GM19397 (cell line): ENCODE measurements around the gene CAND2.
"Not testable (repeated sequence)": the region's sequence is repeated elsewhere in the genome, so short reads cannot be mapped to it uniquely, and the experiment has no call there.

Experiments used
- ATAC-seq: cut with Tn5 transposase; IDR thresholded peaks from one replicate; pipeline ENCODE4 v1.9.1; 2021; ENCODE audit warnings: mild to moderate bottlenecking, moderate library complexity; ENCODE audit not compliant: unreplicated experiment

CAND2 gene

DNA sequence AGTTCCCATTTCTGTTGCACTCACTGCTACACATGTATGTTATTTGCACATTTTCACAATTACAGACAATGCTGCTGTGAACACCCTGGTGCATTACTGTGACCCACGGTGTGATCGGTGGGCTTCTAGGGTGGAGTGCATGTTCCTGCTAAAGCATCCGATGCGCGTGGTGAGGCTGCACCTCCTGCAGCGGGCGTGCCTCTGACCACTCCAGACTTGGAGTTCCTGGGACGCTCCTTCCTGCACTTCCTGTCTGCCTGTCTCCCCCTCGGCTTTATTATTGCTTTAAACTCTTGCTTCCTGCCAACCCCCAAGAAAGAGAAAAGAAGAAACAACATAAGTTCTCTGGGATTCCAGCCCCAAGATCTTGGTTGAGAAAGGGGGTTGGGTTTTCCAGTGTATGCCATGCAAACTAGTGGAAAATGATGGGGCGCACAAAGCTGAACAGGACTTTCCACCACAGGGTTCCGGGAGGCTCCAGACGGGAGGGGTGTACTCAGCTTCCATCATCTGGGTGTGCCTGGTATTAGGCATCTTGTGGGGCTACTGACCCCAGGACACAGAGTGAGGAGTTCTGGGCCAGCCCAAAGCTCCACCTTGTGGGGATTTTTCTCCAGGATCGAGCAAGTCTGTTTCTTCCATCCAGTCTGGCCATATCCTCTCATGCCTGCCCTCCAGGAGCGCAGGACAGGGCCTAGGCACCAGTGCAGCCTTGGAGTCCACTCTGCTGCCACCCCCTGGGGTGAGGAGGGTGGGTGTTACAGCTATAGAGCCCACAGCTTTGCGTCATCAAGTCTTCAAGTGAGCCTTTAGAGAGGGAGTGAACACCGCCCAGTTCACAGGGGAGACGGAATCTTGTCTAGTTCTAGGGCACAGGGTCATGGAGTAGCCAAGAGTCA, 33.7 kb downstream of the CAND2 start:
- ATAC-seq: no peak

DNA sequence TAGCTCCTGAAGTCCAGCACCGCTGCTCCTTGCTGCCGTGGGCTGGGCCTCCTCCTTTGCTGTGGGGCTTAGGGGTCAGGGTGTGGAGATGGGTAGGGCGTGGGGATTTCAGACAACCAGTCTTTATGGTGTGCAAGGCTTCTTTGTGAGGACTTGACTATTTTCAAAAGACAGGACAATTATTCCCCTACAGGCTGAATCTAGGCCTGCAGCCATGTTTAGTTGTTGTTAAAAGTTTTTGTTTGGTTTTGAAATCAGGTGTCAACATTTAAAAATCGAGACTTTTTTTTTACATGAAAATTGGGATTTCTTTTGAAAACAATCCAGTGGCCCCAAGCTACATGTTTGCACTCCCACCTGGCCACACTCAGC, 34.3 kb downstream of the CAND2 start:
- no peak for ATAC-seq

DNA sequence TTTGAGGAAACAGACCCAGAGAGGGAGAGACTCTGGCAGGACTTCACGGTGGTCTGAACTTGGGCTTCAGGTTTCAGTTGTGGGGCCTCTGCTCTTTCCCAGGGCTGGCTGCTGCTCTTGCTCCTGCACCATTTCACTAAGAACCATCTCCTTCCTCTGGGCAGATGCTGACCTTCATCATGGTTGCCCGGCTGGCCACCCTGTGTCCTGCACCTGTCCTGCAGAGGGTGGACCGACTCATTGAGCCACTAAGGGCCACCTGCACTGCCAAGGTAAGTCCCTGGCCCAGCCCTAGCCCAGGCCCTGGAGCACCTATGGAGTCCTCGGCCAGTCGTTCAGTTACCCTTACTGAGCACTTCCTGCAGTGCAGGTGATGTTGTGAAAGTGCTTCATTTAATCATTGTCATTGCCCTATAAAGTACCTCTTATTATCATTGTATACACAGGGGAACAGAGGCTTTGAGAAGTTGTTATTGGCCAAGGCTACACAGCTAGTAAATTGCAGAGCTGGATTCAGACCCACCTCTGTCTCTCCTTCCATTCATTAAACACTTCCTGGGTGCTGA, 34.9 kb downstream of the CAND2 start:
- ATAC-seq: no peak

DNA sequence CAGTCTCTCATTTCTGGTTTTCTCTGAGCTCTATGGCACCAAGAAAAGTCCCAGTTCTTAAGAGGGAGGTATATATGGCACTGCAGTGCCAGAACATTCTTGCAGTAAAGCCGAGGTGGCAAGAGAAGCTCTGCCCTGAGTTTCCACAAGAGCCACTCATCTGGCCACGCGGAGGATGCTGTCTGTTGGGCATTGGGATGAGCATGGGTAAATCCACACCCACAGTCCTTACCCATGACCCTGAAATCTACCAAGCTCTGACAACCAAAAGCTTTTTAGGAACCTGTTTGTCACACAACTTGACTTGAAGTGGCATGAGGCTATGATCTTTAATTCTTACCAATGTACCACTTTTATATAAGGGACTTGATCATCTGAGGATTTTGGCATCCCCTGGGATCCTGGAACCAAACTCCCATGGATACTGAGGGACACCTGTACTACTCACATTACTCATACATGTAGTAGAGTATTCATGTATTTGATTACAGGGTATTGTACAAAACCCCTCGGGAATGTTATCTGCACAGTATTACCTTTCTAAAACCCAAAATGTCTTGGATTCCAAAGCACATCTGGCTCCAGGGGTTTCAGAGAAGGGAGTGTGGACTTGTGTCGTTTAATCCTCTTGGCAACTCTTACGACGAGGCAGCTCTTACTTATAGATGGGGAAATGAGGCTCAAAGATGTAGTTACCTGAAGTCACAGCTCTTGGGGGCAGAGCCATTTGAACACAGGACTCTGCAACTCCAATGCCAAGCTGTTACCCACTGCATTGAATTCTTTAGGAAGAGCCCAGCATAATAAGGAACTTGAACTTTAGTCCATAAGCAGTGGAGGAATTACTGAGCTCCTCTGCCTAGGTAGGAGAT, 36.1 kb downstream of the CAND2 start:
- no peak for ATAC-seq

DNA sequence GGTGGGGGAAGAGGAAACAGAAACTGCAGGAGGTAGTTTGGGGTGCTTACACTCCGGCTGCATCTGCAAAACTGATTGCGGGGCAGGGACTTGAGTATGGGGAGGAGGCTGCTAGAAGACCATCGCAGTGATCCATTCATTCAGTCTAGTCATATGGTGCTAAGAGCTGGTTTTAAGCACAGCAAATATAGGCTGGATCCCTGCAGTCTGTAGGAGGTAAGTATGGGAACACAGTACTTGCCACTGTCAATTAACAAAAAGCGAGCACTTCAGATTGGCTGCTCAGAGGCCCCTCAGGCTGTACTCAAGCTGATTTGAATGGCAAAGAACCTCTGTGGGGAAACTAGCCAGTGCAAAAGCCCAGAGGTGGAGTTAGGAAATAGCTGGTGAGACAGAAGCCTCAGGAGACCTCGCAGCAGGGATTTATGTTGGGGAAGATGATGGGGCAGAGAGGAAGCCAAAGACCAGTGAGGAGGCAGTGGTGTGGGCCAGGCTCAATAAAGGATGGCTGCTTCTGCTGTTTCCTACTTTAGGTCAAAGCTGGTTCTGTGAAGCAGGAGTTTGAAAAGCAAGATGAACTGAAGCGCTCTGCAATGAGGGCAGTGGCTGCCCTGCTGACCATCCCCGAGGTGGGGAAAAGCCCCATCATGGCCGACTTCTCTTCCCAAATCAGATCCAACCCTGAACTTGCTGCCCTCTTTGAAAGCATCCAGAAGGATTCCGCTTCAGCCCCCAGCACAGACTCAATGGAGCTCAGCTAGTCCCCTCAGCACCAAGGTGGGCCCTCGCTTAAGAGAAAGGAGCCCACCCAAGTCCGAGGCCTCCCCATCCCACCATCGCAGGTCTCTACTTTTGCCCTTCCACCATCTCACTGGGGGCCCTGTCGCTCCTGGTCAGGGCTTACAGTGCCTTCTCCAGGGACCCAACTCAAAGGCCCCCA, 37.0 kb downstream of the CAND2 start:
- ATAC-seq: no peak

DNA sequence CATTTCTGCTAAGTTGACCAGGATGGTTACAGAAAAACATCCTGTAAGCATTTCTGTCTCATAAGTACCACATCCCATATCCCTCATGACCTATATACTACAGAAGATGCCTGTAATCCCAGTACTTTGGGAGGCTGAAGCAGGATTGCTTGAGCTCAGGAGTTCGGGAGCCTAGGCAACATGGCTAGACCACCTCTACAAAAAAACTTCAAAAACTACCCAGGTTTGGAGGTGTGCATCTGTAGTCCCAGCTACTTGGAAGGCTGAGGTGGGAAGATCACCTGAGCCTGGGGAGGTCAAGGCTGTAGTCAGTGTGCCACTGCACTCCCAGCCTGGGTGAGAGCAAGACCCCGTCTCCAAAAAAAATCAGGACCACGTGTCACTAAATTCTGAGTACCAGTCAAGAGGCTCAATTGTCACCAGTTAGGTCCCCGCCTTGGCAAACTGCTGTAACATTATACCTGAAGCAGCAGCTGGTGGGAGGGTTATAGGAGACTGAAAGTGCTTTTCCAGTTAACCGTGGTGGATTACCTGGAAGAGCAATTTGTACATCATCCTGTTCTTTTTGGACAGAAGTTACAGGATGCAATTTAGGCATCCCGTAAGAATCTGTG, 38.7 kb downstream of the CAND2 start:
- no peak for ATAC-seq

DNA sequence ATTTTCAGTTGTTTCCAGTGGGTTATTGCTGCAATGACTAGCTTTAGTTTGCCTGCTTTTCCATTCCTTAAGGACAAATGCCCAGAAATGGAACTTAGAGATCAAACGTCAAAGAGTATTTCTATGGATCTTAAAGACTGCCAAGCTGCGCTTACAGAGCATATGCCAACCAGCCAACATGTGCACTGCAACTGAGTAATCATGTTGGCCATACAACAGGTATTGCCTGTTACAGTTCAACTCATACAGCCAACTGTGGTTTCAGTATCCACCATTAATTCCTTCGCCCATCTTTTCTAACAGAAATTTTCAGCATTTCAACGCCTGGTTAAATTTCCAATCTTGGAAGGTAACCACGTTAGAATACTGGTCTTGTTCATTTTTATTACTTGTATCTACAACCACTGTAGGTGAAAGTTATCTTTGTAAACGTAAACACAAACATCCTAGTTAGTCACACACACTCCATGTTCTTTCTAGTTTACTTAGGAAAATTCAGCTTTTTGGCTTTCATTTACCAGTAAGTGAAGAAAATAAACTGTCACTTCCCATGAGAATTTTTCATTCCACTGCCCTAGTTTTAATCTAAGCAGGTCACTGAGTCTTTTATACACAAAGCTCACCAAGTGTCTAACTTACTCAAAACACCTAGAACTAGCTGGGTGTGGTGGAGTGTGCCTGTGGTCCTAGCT, 41.0 kb downstream of the CAND2 start:
- ATAC-seq: no peak

DNA sequence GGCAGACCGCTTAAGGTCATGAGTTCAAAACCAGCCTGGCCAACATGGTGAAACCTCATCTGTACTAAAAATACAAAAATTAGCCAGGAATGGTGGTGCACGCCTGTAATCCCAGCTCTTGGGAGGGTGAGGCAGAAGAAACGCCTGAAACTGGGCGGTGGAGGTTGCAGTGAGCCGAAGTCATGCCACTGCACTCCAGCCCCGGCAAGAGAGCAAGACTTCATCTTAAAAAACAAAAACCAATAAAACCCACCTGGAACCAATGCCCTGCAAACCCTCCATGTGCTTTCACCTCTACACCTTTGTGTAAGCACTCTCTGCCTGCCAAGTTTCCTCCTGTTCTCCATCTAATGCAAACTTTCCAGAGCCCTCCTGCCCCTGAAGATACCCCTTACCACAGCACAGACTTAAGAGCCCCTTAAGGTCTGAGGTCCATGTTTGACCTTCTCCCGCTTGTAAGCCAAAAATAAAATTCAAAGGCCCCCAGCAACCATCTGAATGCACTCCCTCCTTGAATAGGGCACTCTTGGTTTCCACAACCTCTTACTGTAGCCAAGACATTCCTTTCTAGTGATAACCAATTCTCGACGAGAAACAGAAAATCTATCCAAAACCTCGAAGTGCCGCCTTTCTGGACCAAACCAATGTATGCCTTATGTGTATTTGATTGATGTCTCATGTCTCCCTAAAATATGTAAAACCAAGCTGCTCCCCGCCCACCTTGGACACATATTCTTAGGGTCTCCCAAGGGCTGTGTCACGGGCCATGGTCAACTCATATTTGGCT, 41.9 kb downstream of the CAND2 start:
- ATAC-seq: no peak

DNA sequence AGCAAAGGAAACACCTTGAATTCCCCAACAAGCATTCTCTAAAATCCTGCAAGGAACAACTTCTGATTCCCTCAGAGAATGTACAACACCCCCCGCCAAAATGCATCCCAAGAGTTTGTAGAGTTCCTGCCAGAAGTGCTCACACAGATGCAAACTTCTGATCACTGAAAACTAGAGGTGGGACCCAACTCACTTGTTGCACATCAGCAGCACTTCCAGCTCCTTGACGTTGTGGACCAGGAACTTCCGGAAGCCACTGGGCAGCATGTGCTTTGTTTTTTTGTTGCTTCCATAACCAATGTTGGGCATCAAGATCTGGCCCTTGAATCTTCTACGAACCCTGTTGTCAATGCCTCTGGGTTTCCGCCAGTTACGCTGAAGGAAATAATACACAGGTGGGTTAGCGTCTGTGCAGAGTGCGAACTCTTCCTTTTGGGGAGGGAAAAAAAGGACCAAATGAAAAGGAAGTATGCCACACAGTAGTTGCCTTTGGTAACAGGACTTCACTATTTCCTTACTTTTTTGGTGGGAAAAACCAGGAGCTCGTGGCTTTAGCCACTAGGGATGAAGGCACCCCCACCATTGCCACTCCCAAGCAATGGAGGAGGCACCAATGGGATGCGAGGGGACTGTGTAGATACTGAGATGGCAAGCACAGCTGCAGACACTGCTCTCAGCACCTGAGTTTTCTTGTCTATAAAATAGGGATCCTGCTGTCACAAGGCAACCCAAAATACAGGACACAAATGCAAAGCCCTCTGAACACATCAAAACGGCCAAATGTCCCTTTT, 42.9 kb downstream of the CAND2 start:
- no peak for ATAC-seq

DNA sequence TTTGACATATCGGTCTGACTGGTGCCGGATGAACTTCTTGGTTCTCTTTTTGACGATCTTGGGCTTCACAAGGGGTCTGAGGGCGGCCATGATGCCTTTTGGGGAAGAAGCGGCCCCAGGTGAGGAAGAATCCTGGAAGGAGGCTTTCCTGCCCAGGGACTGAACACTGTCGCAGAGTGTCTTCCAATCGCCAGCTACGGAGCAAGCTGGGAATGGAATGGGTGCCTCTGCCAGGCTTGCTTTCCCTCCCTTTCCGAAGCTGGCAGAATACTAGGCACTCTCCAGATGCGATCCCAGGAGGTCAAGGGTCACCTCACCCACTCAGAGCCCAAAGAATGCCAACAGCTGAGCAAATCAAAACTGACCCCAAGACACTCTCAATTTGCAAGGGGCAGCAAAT, 43.7 kb downstream of the CAND2 start:
- not testable (repeated sequence) for ATAC-seq

DNA sequence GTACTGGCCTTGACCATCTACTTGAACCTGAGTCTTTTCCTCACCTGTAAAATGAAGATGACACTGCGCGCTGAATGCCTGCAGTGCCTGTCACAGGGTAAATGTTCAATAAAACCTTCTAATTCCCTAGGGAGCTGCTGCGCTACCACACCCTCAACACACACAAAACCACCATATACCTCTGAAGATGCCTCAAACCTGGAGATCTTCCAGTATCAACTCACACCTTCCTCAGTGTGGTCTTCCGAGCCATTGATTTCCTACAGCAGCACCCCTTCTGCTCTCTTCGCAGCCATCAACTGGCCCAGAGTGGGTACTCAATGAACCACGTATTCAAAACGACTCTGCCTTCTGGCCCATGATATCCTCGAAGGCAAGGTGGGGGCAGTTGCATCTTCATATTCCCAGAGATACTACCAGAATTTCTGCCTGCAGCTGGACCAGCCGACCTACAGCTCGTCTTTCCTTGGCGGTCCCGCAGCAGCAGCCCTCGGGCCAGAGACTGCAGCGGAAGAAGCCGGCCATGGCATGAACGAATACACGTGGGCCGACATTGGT, 44.2 kb downstream of the CAND2 start:
- ATAC-seq: peak; percentile 27

DNA sequence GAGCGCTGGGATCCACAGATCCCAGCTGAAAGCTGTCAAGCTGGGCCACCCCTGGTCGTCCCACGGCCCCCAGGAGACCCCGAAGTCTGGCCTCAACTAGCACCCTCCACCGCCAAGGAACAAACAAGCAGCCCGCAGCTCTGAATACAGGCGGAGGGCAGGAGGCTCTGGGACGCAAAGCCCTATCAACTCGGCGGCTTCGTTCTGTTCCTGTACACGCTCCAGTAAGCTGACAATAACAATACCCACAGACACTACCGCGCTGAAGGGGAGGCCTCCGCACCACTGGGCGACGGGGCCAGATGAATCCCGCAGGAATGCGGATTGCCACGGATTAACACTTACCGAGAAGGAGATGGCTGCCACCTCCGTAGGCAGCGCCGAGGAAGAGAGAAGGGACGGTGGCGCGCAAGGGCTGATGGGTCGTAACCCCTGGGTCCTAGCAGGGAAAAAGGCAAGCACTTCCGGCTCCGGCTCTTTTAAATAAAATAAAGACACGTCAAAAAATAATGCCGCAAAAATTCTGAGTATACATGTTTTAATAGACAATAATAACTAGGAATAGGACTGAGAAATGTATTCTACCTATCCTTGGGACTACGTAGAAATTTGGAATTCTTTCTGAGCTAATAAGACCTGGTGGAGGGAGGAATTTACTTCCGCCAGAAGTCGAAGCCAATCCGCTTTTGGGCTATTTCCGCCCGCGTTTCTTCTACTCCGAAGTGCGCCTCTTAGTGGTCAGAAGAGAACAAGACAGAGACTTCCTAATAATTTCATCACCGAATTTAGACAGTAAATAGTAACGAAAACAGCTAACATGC, 44.9 kb downstream of the CAND2 start, which contains the start of gene RPL32:
TSS of gene RPL32 (minus strand) at position 417 of the 821 bp plus-strand sequence. CDS start 1,328 bp downstream, outside the sequence.
- peak; percentile 84 for ATAC-seq

DNA sequence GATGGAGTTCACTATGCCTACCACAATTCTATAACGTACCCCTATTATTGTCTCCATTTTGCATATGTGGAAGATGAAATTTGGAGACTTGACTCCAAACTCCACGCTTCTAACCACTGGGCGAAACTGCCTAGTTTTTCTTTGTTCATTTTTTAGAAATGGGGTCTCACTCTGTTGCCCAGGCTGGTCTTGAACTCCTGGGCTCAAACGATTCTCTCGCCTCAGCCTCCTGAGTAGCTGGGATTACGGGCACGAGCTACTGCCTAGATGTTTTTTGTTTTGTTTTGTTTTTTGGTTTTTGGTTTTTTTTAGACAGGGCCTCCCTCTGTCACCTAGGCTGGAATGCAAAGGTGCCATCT, 45.5 kb downstream of the CAND2 start:
- ATAC-seq: no peak

DNA sequence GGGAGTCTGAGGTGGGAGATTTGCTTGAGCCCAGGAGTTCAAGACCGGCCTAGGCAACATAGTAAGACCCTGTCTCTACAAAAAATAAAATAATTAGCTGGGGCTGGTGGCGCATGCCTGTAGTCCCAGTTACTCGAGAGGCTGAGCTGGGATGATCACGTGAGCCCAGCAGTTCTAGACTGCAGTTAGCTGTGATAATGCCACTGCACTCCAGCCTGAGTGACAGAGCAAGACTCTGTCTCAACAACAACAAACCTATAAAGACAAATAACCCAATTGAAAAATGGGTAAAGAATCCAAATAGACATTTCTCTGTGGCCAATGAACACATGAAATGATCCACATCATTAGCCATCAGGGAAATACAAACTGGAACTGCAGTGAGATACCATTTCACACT, 46.0 kb downstream of the CAND2 start:
- ATAC-seq: no peak

DNA sequence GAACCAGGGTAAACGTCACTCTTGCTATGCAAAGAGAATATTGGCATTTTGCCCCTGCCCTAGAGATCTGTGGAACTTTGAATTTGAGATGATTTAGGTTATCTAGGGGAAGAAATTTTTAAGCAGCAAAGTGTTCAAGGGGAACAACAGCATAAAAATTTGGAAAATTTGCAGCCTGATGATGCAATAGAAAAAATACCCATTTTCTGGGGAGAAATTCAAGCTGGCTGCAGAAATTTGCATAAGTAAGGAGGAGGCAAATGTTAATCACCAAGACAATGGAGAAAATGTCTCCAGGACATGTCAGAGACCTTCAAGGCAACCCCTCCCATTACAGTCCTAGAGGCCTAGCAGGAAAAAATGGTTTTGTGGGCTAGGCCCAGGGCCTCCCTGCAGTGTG, 49.3 kb downstream of the CAND2 start:
- ATAC-seq: no peak

DNA sequence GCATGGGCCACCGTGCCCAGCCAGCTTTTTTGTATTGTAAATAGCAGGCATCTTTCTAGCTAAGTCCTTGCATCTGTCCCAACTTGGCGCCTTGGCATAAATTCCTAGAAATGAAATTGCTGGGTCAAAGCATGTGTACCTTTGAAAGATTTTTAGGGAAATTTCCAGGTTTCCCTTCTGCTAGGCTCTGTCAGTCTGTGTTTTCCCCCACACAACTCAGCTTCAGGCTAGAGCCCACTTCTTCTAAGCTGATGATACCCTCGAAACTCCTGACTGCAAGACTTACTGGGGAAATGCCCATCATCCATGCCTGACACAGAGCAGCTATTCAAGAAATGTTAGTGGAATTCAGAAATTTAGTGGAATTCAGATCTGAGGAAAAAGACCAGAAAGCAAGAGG, 55.7 kb downstream of the CAND2 start:
- no peak for ATAC-seq

DNA sequence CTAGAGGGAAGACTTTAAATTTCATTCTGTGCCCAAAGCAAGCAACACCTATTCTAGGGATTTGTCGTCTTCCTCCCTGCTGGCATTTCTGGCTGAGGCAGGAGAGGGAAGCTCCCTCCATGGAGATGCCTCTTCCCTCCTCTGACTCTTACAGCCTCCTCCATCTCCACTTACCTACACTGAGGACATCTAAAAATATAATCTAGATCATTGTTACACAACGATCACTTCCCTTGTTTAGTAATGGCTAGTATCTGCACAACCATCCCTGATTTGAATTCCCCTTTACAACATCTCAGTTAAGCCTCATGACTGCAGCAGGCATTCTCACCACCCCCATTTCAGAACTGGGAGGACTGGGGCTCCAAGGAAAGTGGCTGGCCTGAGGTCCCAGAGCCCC, 57.4 kb downstream of the CAND2 start:
- not testable (repeated sequence) for ATAC-seq
